HG03521 (cell line): ENCODE results near the gene UNC119B.

Experiments used
- ATAC-seq: cut with Tn5 transposase; IDR thresholded peaks from one replicate; pipeline ENCODE4 v1.9.1; 2021; ENCODE audit warnings: mild to moderate bottlenecking, moderate library complexity; ENCODE audit not compliant: unreplicated experiment

The UNC119B gene

GRCh38 chr12:120761519-120761934 lies 51.3 kb downstream of the UNC119B start:
- ATAC-seq = no peak

GRCh38 chr12:120762086-120762485 lies 51.8 kb downstream of the UNC119B start:
- no peak for ATAC-seq

- ATAC-seq = no peak
Measured at GRCh38 chr12:120763250-120763649, 53.0 kb downstream of the UNC119B start.

- ATAC-seq = no peak
Measured at GRCh38 chr12:120764816-120765215, 54.6 kb downstream of the UNC119B start.

DNA sequence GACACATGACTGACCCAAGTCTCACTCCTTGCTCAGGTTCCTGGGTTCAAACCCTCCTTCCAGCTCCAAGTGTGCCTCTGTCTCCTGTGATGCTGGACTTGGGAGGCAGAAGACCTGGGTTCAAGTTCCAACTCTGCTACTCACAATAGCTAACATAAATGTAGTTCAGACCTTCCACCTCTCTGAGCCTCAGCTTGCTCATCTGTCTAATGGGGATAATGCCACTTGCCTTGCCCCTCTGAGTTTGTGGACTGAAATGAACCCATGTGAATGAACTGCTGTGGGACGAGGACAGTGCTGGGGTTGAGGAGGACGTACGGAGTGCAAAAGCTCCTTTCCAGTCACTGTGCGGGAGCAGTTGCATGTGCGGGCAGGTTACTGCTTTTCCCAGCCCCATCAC lies 56.3 kb downstream of the UNC119B start:
- no peak for ATAC-seq

- ATAC-seq = no peak
Measured at GRCh38 chr12:120767071-120768024, 57.1 kb downstream of the UNC119B start.

- no peak for ATAC-seq
Measured at GRCh38 chr12:120771097-120771496, 60.8 kb downstream of the UNC119B start.
